ENCODE measurements around the gene FXYD2.

FXYD2 gene

DNA sequence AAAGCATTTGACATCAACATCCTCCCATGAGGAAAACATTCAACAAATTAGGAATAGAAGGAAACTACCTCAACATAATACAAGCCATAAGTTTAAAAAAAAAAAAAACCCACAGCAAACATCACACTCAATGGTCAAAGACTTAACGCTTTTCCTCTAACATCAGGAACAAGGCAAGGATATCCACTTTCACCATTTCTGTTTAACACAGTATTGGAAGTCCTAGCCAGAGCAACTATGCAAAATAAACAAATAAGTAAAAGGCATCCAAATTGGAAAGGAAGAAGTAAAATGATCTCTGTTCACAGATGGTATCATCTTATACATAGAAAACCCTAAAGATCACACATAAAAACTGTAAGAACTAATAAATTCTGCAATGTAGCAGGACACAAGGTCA lies 38.8 kb upstream of the FXYD2 start:
- TF ChIP-seq JUND (IDR thresholded peaks at IDR 0.05; ENCODE audit: low read depth): no peak
- in situ Hi-C loops (cut with HindIII; ENCODE audit: low pct_unique_long_range_greater_than_20kb, low sequenced_read_pairs): no loop called here
- DNase-seq (ENCODE audit: low read depth in 1 of 2, low spot score in 1 of 2): no peak

DNA sequence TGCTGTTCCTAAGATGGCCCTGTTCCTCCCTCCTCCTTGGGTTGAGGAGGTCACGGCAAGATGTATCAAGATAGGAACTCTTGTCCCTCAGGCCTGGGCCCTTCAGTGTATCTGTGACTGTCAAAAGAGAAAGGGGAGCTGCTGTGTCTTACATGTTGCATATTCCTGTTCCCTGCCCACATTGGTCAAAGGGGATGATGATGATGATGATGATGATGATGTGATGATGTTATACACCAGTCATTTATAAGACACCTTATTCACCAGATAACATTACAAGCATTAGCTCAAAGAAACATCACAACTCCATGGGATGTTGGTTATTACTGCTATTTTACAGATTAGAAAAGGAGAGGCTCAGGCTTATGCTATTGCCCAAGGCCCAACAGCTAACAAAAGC lies 38.2 kb upstream of the FXYD2 start:
- in situ Hi-C loops (cut with HindIII; ENCODE audit: low pct_unique_long_range_greater_than_20kb, low sequenced_read_pairs): no loop called here
- DNase-seq (ENCODE audit: low read depth in 1 of 2, low spot score in 1 of 2): no peak
- no peak for TF ChIP-seq JUND (IDR thresholded peaks at IDR 0.05; ENCODE audit: low read depth)

DNA sequence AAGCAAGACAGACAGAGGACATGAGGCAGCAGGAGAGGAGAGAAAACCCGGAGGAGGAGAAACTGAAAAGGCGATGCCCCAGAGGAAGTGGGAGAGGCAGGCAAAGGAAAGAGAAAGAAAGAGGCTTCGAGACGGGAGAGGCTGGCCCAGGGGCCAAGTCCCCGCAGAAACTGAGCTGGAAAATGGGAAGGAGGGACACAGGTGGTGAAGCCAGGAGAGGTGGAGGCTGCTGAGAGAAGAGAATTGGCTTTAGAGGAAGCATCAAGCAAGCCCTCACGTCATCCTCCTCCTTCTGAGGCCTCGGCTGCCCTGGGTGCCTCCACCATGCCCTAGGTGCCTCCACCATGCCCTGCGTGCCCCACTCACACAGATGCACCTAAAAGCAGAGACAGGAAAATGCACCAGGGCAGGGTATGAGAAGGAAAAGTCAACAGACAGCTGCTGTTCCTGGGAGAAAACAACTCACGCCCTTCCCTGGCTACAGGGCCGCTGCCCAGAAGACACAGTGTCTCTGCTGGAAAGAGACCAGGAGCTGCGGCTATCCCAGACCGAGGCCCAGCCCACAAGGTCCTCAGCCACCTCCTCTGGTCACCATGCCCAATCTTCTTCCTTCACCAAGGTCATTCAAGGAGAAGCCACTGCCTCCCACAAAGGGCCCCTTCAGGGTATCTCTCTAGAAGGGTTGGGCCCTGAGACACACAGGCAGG lies 37.6 kb upstream of the FXYD2 start:
- in situ Hi-C loops (cut with HindIII; ENCODE audit: low pct_unique_long_range_greater_than_20kb, low sequenced_read_pairs): no loop called here
- no peak for DNase-seq (ENCODE audit: low read depth in 1 of 2, low spot score in 1 of 2)
- TF ChIP-seq JUND (IDR thresholded peaks at IDR 0.05; ENCODE audit: low read depth): no peak

DNA sequence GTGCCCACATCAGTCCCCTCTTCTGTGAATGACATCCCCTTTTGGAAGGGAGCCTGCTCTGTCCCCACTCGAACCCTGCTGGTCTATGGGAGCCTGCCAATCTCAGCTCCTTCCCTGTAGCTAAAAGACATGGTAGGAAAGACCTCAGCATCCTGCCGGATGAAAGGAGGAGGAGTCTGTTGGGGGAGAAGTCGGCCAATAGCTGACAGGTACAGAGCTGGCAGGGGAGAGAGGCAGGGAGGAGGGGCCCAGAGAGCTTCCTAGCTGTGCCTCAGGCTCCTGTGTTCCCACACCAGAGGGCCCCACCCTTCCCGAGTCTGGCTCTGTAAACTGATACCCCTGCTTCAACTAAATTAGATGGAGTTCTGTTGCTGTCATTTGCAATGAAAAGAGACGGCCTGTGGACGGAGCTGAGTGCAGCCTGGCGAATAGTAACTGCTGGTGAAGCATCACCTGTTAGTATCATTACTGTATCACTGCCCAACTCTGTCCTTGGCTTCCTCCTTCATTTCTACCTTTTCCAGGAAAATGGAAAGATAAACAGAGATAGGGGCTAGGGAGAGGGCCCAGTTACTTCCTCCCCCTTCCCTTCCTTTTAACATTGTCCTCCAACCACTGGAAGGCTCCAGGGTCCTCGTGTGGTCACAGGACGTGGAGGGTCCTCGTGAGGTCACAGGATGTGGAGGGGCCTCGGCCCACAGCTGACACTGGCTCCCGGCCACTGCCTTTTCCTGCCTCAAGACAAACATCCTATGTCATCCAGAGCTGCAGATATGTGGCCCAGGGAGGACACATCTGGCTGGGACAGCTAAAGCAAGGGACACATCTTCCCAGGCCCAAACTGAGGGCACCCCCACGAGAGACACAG lies 36.8 kb upstream of the FXYD2 start:
- DNase-seq (ENCODE audit: low read depth in 1 of 2, low spot score in 1 of 2): peak in 1 of 2 experiments; percentile 14
- no peak for TF ChIP-seq JUND (IDR thresholded peaks at IDR 0.05; ENCODE audit: low read depth)
- in situ Hi-C loops (cut with HindIII; ENCODE audit: low pct_unique_long_range_greater_than_20kb, low sequenced_read_pairs): no loop called here

DNA sequence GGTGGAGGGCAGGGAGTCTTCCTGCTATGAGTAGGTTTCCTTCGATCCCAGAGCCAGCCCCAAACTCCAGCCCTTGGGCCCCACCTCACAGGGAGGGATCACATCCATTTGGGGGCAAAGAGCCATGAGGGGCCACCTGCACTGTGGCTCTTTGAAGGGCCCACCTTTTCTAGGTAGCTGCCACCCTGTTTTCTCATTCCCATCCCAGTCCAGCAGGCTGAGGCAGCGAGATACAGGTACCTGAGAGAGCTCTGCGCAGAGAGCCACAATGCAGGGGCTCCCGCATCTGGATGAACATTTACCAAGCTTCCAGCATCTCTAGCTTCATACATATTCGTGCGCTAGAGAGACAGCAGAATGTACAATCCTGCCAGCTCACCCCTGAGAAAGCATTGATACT lies 35.6 kb upstream of the FXYD2 start:
- no peak for TF ChIP-seq JUND (IDR thresholded peaks at IDR 0.05; ENCODE audit: low read depth)
- in situ Hi-C loops (cut with HindIII; ENCODE audit: low pct_unique_long_range_greater_than_20kb, low sequenced_read_pairs): no loop called here
- no peak for DNase-seq (ENCODE audit: low read depth in 1 of 2, low spot score in 1 of 2)

DNA sequence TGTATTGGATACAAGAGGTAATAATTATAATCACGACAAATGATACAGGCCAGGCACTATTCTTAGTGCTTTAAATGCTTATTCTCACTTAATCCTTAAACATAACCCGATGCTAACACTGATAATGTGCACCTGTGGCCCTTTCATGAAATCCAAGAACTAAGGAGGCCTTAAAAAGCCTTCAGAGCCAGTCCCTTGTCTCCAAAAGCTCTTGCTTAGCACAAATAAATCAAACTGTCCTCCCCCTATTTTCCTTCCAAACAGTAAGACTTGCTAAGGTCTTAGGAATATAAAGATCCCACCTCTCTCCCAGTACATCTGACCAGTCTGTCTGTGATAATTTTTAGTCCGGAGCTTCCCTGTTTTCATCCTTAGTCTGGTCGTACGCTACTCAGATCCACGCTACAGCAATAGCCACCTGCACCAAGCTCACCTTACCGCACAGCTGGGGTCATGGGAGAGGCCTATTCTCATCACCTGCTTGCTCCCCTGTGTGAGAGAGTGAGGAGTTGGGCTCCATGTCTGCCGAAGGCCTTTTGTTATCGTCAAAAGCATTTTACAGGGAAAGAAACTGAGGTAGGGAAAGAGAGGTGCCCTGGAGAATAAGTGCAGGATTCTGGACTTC lies 35.1 kb upstream of the FXYD2 start:
- TF ChIP-seq JUND (IDR thresholded peaks at IDR 0.05; ENCODE audit: low read depth): no peak
- in situ Hi-C loops (cut with HindIII; ENCODE audit: low pct_unique_long_range_greater_than_20kb, low sequenced_read_pairs): no loop called here
- no peak for DNase-seq (ENCODE audit: low read depth in 1 of 2, low spot score in 1 of 2)

DNA sequence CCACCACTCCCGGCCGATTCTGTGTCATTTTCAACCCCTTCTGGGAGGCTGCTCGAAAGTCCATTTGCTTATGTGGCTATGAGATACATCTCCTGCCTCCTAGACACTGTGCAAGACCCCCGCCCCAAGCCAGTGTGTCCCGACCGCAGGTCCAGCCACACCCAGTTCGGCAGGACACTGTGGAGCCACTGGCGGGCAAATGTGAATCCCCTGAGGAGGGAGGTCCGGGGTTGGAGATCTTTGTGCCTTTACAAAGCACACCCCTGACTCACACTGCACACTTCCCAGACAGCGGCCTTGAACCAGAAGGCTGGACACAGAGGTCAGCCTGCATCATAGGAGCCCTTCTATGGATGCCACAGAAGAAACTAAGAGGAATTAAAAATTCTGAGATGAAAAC lies 34.5 kb upstream of the FXYD2 start:
- TF ChIP-seq JUND (IDR thresholded peaks at IDR 0.05; ENCODE audit: low read depth): no peak
- in situ Hi-C loops (cut with HindIII; ENCODE audit: low pct_unique_long_range_greater_than_20kb, low sequenced_read_pairs): no loop called here
- no peak for DNase-seq (ENCODE audit: low read depth in 1 of 2, low spot score in 1 of 2)

DNA sequence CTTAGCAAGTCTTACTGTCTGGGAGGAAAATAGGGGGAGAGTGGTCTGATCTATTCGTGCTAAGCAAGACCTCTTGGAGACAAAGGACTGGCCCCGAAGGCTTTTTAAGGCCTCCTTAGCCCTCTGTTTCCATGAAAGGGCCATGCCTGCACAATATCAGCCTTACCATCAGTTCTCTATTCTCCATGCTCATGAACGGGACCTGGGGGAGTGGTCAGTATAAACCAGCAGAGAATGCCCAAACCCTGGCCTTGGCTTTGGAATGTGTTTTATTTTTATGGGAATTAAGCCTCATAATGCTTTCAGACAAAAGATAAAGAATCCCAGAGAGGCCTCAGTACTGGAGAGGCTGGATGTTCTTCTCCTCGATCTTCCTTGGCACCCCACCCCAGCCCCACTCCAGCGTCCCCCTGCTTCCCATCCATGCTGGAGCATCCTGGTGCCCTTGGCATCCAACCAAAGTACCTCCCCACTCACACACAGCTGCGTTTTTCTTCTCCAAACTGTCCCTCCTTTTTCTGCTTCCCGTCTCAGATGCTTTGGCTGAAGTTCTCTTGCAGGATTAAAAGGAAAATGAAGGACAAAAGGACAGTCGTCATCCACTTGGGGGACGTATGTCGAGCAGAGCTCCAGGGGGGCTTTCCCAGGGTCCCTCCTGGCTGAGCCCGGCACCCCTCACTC lies 33.3 kb upstream of the FXYD2 start:
- DNase-seq (ENCODE audit: low read depth in 1 of 2, low spot score in 1 of 2): no peak
- no peak for TF ChIP-seq JUND (IDR thresholded peaks at IDR 0.05; ENCODE audit: low read depth)
- in situ Hi-C loops (cut with HindIII; ENCODE audit: low pct_unique_long_range_greater_than_20kb, low sequenced_read_pairs): no loop called here

DNA sequence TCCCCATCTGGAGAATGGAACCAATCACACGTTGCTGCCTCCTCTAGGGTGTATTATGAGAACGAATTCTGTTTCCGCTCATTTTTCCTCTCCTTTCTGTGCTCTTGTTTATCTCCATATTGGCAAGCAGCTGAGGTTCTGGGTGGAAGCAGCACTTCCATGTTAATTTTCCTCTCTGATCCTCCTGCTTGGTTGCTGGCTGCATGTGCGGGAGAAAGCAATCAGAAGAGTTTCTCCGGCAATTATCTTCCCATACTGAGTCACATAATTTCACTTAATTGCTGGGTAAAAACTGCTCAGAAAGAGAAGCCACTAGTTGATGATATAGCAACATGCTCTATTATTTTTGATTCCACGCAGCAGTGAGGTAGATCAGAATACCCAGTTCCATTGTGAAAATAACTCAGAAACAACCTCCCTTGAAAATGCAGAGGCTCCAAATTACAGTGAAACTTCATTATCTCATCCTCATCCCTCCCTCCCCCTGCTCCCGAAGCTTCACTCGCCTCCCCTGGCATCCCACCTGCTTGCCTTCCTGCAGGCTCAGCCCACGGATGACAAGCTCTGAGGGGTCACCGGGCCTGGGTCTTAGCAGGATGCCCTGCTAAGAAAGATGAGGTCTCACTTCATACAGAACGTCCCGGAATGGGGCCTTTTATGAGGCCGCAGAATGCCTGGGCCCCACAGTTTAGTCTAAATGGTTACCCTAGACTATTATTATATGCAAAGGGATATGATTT lies 31.5 kb upstream of the FXYD2 start:
- DNase-seq (ENCODE audit: low read depth in 1 of 2, low spot score in 1 of 2): no peak
- in situ Hi-C loops (cut with HindIII; ENCODE audit: low pct_unique_long_range_greater_than_20kb, low sequenced_read_pairs): no loop called here
- TF ChIP-seq JUND (IDR thresholded peaks at IDR 0.05; ENCODE audit: low read depth): no peak

DNA sequence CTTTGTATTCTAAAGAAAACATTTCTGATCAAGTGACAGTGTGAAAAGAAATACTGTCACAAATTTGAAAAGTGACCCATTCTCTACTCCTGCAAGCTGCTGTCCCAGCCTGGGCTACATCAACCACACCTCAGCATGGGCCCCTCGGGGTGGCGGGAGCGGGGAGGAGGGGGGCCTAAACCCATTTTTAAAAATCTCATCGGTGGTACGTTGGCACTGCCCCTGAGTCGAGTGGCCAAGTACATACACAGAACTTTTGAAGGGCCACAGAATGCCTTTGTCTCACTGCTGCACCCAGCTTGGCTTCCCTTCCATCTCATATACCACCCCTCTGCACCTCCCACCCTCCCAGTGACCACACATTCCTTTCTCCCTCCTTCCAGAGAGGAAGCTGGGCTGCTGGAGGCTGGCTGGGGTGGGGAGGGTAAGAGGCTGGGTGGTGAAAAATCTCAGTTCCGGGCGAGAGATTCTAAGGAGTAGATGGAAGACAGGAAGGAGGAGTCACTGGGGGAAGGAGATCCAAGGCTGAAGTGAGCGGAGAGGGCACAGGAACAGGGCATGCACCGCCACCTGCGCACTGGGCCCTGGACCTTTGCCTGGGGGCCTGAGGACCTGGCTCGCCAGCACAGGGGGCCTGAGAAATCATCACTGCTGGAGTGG lies 30.8 kb upstream of the FXYD2 start:
- DNase-seq (ENCODE audit: low read depth in 1 of 2, low spot score in 1 of 2): no peak
- in situ Hi-C loops (cut with HindIII; ENCODE audit: low pct_unique_long_range_greater_than_20kb, low sequenced_read_pairs): no loop called here
- no peak for TF ChIP-seq JUND (IDR thresholded peaks at IDR 0.05; ENCODE audit: low read depth)

DNA sequence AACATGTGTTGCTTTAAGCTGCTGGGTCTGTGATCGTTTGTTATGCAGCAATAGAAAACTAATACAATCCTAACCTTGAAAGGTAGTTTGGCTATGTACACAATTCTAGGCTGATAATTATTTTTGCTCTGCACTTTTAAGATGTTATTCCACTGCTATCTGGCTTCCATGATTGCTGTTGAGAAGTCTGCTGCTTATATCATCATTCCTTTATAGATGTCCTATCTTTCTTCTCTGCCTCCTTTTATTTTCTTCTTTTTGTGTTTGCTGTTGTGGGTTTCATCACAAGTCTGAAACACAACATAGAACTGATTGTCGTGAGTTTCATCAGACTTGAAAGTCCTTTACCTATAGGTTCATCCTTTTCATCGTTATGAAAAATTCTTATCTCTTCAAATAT lies 27.8 kb upstream of the FXYD2 start:
- TF ChIP-seq JUND (IDR thresholded peaks at IDR 0.05; ENCODE audit: low read depth): no peak
- in situ Hi-C loops (cut with HindIII; ENCODE audit: low pct_unique_long_range_greater_than_20kb, low sequenced_read_pairs): no loop called here
- no peak for DNase-seq (ENCODE audit: low read depth in 1 of 2, low spot score in 1 of 2)

All from T47D (cell line).